Stimulated activated CD4-positive, alpha-beta T cell treated with anti-CD3 and anti-CD28 coated beads, Interleukin-1b, Interleukin-23, amount 100 ng/mL, for 1 hour (primary cell): Measurements from ENCODE around the gene BTD.

Experiments used
- DNase-seq, 2 donors: peaks; one replicate each; pipeline ENCODE4 v3.0.0-alpha.2; 2020; ENCODE audit warnings: low read depth in 2 of 2

The BTD gene

GRCh38 chr3:15636028-15636709, 34.6 kb downstream of the BTD start:
- no peak for DNase-seq

- no peak for DNase-seq
These were observed 35.8 kb downstream of the BTD start for GRCh38 chr3:15637131-15637951.

- DNase-seq, result no peak
These were observed 36.8 kb downstream of the BTD start for GRCh38 chr3:15638193-15638890.

- DNase-seq, result no peak
These were observed 37.3 kb downstream of the BTD start for GRCh38 chr3:15638891-15639262.

GRCh38 chr3:15645246-15645645, 43.7 kb downstream of the BTD start:
- no peak for DNase-seq

- no peak for DNase-seq
These were observed 44.4 kb downstream of the BTD start for GRCh38 chr3:15645740-15646501.

GRCh38 chr3:15646851-15647511, 45.4 kb downstream of the BTD start:
- no peak for DNase-seq

GRCh38 chr3:15647611-15648167, 46.1 kb downstream of the BTD start:
- peak in 1 of 2 donors; percentile 16 for DNase-seq

GRCh38 chr3:15649341-15649740, 47.8 kb downstream of the BTD start:
- DNase-seq, result no peak

- no peak for DNase-seq
These were observed 48.3 kb downstream of the BTD start for GRCh38 chr3:15649858-15650257.

GRCh38 chr3:15651396-15651795, 49.9 kb downstream of the BTD start:
- DNase-seq, result no peak

- no peak for DNase-seq
These were observed 51.8 kb downstream of the BTD start for GRCh38 chr3:15653321-15653720.

- no peak for DNase-seq
These were observed 52.6 kb downstream of the BTD start for GRCh38 chr3:15654127-15654526.

GRCh38 chr3:15654891-15655290, 53.3 kb downstream of the BTD start:
- no peak for DNase-seq

- DNase-seq, result no peak
These were observed 54.8 kb downstream of the BTD start for GRCh38 chr3:15656342-15656741.

- DNase-seq, result no peak
These were observed 55.5 kb downstream of the BTD start for GRCh38 chr3:15657016-15657415.

- no peak for DNase-seq
These were observed 57.9 kb downstream of the BTD start for GRCh38 chr3:15659254-15659975.

- no peak for DNase-seq
These were observed 58.8 kb downstream of the BTD start for GRCh38 chr3:15660055-15660935.

- DNase-seq, result no peak
These were observed 62.6 kb downstream of the BTD start for GRCh38 chr3:15664144-15664543.
